ENCODE data around the gene ACOT12.

Gene ACOT12

GRCh38 chr5:81400375-81400774 lies 6.4 kb upstream of the ACOT12 start:
- DNase-seq (ENCODE audit: low read depth, low spot score): no peak

- no peak for DNase-seq (ENCODE audit: low read depth, low spot score)
These were observed 4.8 kb upstream of the ACOT12 start for GRCh38 chr5:81398741-81399140.

- no peak for DNase-seq (ENCODE audit: low read depth, low spot score)
These were observed 3.2 kb upstream of the ACOT12 start for GRCh38 chr5:81397176-81397575.

- no peak for DNase-seq (ENCODE audit: low read depth, low spot score)
These were observed 1.3 kb upstream of the ACOT12 start for GRCh38 chr5:81395262-81395661.

- DNase-seq (ENCODE audit: low read depth, low spot score): no peak
These were observed 528 bp downstream of the ACOT12 start for GRCh38 chr5:81393430-81393782.

- DNase-seq (ENCODE audit: low read depth, low spot score): no peak
These were observed 4.9 kb downstream of the ACOT12 start for GRCh38 chr5:81389025-81389424.

- DNase-seq (ENCODE audit: low read depth, low spot score): no peak
These were observed 5.8 kb downstream of the ACOT12 start for GRCh38 chr5:81388169-81388568.

- no peak for DNase-seq (ENCODE audit: low read depth, low spot score)
These were observed 10.1 kb downstream of the ACOT12 start for GRCh38 chr5:81383867-81384266.

- no peak for DNase-seq (ENCODE audit: low read depth, low spot score)
These were observed 22.5 kb downstream of the ACOT12 start for GRCh38 chr5:81371354-81371876.

- no peak for DNase-seq (ENCODE audit: low read depth, low spot score)
These were observed 23.0 kb downstream of the ACOT12 start for GRCh38 chr5:81370912-81371311.

GRCh38 chr5:81365541-81365940 lies 28.4 kb downstream of the ACOT12 start:
- DNase-seq (ENCODE audit: low read depth, low spot score): no peak

GRCh38 chr5:81363093-81363871 lies 30.7 kb downstream of the ACOT12 start:
- no peak for DNase-seq (ENCODE audit: low read depth, low spot score)

- no peak for DNase-seq (ENCODE audit: low read depth, low spot score)
These were observed 32.3 kb downstream of the ACOT12 start for GRCh38 chr5:81361600-81361999.

- DNase-seq (ENCODE audit: low read depth, low spot score): no peak
These were observed 33.3 kb downstream of the ACOT12 start for GRCh38 chr5:81360640-81361039.

- DNase-seq (ENCODE audit: low read depth, low spot score): no peak
These were observed 34.1 kb downstream of the ACOT12 start for GRCh38 chr5:81359881-81360280.

GRCh38 chr5:81359108-81359507 lies 34.8 kb downstream of the ACOT12 start:
- no peak for DNase-seq (ENCODE audit: low read depth, low spot score)

GRCh38 chr5:81355291-81356251 lies 38.4 kb downstream of the ACOT12 start:
- no peak for DNase-seq (ENCODE audit: low read depth, low spot score)

- DNase-seq (ENCODE audit: low read depth, low spot score): no peak
These were observed 39.8 kb downstream of the ACOT12 start for GRCh38 chr5:81354093-81354492.

GRCh38 chr5:81353189-81353588 lies 40.7 kb downstream of the ACOT12 start:
- no peak for DNase-seq (ENCODE audit: low read depth, low spot score)

- DNase-seq (ENCODE audit: low read depth, low spot score): no peak
These were observed 43.4 kb downstream of the ACOT12 start for GRCh38 chr5:81350507-81350906.

GRCh38 chr5:81349161-81349560 lies 44.8 kb downstream of the ACOT12 start:
- no peak for DNase-seq (ENCODE audit: low read depth, low spot score)

- no peak for DNase-seq (ENCODE audit: low read depth, low spot score)
These were observed 48.4 kb downstream of the ACOT12 start for GRCh38 chr5:81345411-81346003.

All from smooth muscle cell of the brain vasculature (primary cell).